T-helper 2 cell treated with Interferon-gamma antibody and Interleukin-4, amounts not matched to agents 100 ng/mL and 5 ng/mL, for 36 hours (primary cell): ENCODE data around the gene ZMYM4. TPM values are rescaled to one million over a fixed set of nuclear protein-coding genes. Genes with fewer than 3 reads are reported as not detected.
"Not testable (repeated sequence)": the region's sequence is repeated elsewhere in the genome, so short reads cannot be mapped to it uniquely, and the experiment has no call there.

ENCODE experiments used
- intact Hi-C: fragments of 100-400 bp; cut with micrococcal nuclease; formaldehyde crosslinking; loops from one replicate; pipeline ENCODE4 v1.15.1; 2023
- total RNA-seq: library from RNA; stranded (reverse); gene quantifications from 2 replicates; pipeline ENCODE4 v1.2.3, GENCODE V29; 2022

ZMYM4 gene
- total RNA-seq, 1 donor from 2014 or later = 27.4 TPM

GRCh38 chr1:35451125-35451528, 182.6 kb downstream of the ZMYM4 start:
- intact Hi-C loops = loop anchor here (1.0 to 10.0 kb wide), 4 partner anchors 56 to 264 kb away; partner anchors contain the start of genes C1orf216 and SFPQ

- intact Hi-C loops = loop anchor here (10.0 kb wide), 2 partner anchors 257 to 263 kb away; partner anchors contain the start of genes C1orf216 and SFPQ
Measured at GRCh38 chr1:35452106-35452774, 183.7 kb downstream of the ZMYM4 start.

- intact Hi-C loops = loop anchor here (10.0 kb wide), 2 partner anchors 258 to 262 kb away; partner anchors contain the start of genes C1orf216 and SFPQ
Measured at GRCh38 chr1:35453031-35453430, 184.5 kb downstream of the ZMYM4 start.

GRCh38 chr1:35454176-35454575, 185.7 kb downstream of the ZMYM4 start:
- intact Hi-C loops = loop anchor here (10.0 kb wide), 2 partner anchors 259 to 261 kb away; partner anchors contain the start of genes C1orf216 and SFPQ

- intact Hi-C loops = loop anchor here (10.0 kb wide), 2 partner anchors 260 kb away; partner anchors contain the start of genes C1orf216 and SFPQ
Measured at GRCh38 chr1:35454616-35455015, 186.1 kb downstream of the ZMYM4 start.

- intact Hi-C loops = no loop called here
Measured at GRCh38 chr1:35460796-35461195, 192.3 kb downstream of the ZMYM4 start.

GRCh38 chr1:35461966-35462651, 193.6 kb downstream of the ZMYM4 start:
- intact Hi-C loops = no loop called here

- intact Hi-C loops = no loop called here
Measured at GRCh38 chr1:35463232-35463631, 194.7 kb downstream of the ZMYM4 start.

GRCh38 chr1:35463749-35464148, 195.2 kb downstream of the ZMYM4 start:
- intact Hi-C loops = not testable (repeated sequence)

GRCh38 chr1:35466120-35466519, 197.6 kb downstream of the ZMYM4 start:
- intact Hi-C loops = no loop called here

GRCh38 chr1:35470977-35471613, 202.6 kb downstream of the ZMYM4 start:
- intact Hi-C loops = no loop called here

Other genes with a start within 250 kb of the ZMYM4 start
- 26.1 and 26.3 TPM in 2 replicates for gene ZMYM6, start 236.8 kb upstream of the ZMYM4 start, total RNA-seq
- 9.0 and 13.5 TPM in 2 replicates for gene ZMYM1, start 189.3 kb upstream of the ZMYM4 start, total RNA-seq
- gene SFPQ, start 75.6 kb upstream of the ZMYM4 start, total RNA-seq = 376 and 388 TPM in 2 replicates